ENCODE results near the gene SMIM44.

DNA sequence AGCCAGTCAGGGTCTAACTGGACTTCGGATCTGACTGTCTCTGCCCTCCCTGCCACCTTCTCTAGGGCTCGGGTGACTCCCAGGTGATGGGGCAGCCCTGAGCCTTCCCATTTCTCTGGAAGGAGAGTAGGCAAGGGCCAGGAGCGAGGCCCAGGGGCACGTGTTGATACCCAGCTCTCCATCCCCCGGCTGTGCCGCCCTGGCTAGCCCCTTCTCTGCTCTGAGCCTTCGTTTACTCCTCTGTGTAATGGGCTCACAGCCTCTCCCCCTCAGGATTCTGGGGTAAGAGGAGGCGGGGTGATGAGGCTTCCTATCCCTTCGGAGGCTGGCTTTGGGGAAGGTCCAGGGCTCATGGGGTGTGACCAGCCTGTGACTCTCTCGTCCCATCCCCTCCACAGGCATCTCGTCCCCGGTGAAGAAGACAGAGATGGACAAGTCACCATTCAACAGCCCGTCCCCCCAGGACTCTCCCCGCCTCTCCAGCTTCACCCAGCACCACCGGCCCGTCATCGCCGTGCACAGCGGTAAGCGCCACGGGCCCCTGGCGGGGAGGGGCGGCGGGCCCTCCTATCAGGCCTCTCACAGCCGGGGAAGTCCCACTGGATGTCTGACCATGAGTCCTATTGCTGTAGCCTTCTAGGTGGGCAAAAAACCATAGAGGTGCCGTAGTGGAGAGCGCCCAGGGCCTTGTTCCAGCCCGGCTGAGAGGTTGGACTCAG lies 34.5 kb downstream of the SMIM44 start:
- TF ChIP-seq, protein P1, sequence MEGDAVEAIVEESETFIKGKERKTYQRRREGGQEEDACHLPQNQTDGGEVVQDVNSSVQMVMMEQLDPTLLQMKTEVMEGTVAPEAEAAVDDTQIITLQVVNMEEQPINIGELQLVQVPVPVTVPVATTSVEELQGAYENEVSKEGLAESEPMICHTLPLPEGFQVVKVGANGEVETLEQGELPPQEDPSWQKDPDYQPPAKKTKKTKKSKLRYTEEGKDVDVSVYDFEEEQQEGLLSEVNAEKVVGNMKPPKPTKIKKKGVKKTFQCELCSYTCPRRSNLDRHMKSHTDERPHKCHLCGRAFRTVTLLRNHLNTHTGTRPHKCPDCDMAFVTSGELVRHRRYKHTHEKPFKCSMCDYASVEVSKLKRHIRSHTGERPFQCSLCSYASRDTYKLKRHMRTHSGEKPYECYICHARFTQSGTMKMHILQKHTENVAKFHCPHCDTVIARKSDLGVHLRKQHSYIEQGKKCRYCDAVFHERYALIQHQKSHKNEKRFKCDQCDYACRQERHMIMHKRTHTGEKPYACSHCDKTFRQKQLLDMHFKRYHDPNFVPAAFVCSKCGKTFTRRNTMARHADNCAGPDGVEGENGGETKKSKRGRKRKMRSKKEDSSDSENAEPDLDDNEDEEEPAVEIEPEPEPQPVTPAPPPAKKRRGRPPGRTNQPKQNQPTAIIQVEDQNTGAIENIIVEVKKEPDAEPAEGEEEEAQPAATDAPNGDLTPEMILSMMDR (IDR thresholded peaks at IDR 0.05): no peak
- TF ChIP-seq POLR2A (IDR thresholded peaks at IDR 0.05): no peak
